Astrocyte (in vitro differentiated cells and primary cell): ENCODE data around the gene SHB.

Experiments used
- CTCF ChIP-seq: IDR thresholded peaks from 2 replicates; pipeline ENCODE4 v1.5.1; 2011; ENCODE audit warnings: low read depth, mild to moderate bottlenecking, inconsistent platforms, low read length, moderate library complexity; ENCODE audit not compliant: insufficient read depth
- EZH2 ChIP-seq: IDR thresholded peaks from 2 replicates; pipeline ENCODE4 v1.6.1; 2012; ENCODE audit warnings: mild to moderate bottlenecking, low read length, inconsistent platforms; ENCODE audit not compliant: insufficient read depth

GRCh38 chr9:38094165-38094564, 25.1 kb upstream of the SHB start:
- no peak for TF ChIP-seq CTCF
- no peak for TF ChIP-seq EZH2
